Measurements from ENCODE around the gene MROH2B. TPM values are rescaled to one million over a fixed set of nuclear protein-coding genes. Genes with fewer than 3 reads are reported as not detected.
"Not testable (repeated sequence)": the region's sequence is repeated elsewhere in the genome, so short reads cannot be mapped to it uniquely, and the experiment has no call there.

MROH2B gene
- total RNA-seq, 3 donors from 2014 or later (not counting 1 experiment from before 2014, with no cell fraction given) = not detected

DNA sequence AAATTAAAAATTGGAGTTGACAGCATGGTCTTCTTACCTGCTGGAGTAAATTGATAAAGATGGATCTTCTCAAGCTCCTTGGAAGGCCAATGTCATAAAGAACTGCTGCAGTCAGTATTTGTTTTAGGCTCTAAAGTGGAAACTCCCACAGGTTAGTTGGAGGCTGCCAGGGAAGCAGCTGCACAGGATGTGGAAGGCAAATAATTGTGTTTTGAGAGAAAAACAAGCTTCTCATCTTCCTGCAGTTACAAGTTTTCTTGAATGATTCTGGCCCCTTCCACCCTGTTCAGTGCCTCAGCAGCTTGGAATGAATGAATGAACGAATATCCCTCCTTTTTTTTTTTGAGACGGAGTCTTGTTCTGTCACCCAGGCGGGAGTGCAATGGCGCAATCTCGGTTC lies 13.9 kb downstream of the MROH2B start:
- H3K4me3 Mint-ChIP-seq = no peak overlapping the region
- ATAC-seq (no peak), DNase-seq (no peak)
- Histone ChIP-seq H3K4me1 (ENCODE audit: control insufficient read depth, insufficient read depth, low read length) (no peaks in the 10 kb centered on the region), H3K4me3 (ENCODE audit: low read length) (no peak overlapping the region), H3K27me3 (ENCODE audit: control insufficient read depth, insufficient read depth, low read length) (no peaks in the 10 kb centered on the region), H3K27ac (ENCODE audit: low read length) (no peak overlapping the region), H3K9me3 (ENCODE audit: control insufficient read depth, insufficient read depth, low read length) (no peaks in the 10 kb centered on the region), H3K36me3 (ENCODE audit: control insufficient read depth, insufficient read depth, low read length) (no peaks in the 10 kb centered on the region)
- H3K27ac Mint-ChIP-seq = no peak overlapping the region
- intact Hi-C loops (cut with micrococcal nuclease) = no loop called here
- TF ChIP-seq, protein P1, sequence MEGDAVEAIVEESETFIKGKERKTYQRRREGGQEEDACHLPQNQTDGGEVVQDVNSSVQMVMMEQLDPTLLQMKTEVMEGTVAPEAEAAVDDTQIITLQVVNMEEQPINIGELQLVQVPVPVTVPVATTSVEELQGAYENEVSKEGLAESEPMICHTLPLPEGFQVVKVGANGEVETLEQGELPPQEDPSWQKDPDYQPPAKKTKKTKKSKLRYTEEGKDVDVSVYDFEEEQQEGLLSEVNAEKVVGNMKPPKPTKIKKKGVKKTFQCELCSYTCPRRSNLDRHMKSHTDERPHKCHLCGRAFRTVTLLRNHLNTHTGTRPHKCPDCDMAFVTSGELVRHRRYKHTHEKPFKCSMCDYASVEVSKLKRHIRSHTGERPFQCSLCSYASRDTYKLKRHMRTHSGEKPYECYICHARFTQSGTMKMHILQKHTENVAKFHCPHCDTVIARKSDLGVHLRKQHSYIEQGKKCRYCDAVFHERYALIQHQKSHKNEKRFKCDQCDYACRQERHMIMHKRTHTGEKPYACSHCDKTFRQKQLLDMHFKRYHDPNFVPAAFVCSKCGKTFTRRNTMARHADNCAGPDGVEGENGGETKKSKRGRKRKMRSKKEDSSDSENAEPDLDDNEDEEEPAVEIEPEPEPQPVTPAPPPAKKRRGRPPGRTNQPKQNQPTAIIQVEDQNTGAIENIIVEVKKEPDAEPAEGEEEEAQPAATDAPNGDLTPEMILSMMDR (IDR thresholded peaks at IDR 0.05) = no peak
- no peaks in the 10 kb centered on the region for H3K36me3 Mint-ChIP-seq
- no peaks in the 10 kb centered on the region for H3K4me1 Mint-ChIP-seq
- peaks cover 12 to 17% of the 10 kb centered on the region in 2 donors for H3K9me3 Mint-ChIP-seq
- 95% methylated on average over 4 of the region's 5 CpGs for WGBS (ENCODE audit: insufficient coverage)
- peaks cover 0 to 3% of the 10 kb centered on the region in 2 donors for H3K27me3 Mint-ChIP-seq (ENCODE audit: low read depth in 2 of 2)

DNA sequence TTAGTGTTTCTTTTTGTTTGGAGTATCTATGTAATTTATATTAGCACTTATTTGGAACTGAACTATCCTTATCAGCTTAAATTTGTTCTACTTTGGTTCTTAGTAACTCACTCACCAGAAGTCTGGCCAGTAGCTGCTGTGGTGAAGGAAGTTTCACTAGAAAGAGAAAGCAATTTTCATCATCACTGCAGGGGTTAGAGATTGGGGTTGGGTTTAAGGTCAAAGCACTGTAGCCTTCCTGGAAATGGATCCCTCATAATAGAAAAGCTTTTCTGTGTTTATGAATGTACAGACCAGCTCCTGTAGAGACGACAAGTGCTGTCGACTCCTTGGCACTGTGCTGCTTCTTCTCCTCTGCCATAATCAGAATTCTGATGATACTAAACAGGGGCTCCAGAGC lies 22.2 kb downstream of the MROH2B start:
- H3K9me3 ChIP-seq (ENCODE audit: control insufficient read depth, insufficient read depth, low read length) = no peaks in the 10 kb centered on the region
- peaks cover 0 to 3% of the 10 kb centered on the region in 2 donors for H3K27me3 Mint-ChIP-seq (ENCODE audit: low read depth in 2 of 2)
- ATAC-seq (no peak), DNase-seq (no peak)
- peaks cover 3 to 5% of the 10 kb centered on the region in 2 donors for H3K9me3 Mint-ChIP-seq
- no peaks in the 10 kb centered on the region for H3K36me3 Mint-ChIP-seq
- H3K36me3 ChIP-seq (ENCODE audit: control insufficient read depth, insufficient read depth, low read length) = no peaks in the 10 kb centered on the region
- TF ChIP-seq, protein P1 (IDR thresholded peaks at IDR 0.05) = no peak
- no peak overlapping the region for H3K4me3 ChIP-seq (ENCODE audit: low read length)
- WGBS (ENCODE audit: insufficient coverage) = 68% methylated on average over 2 of the region's 2 CpGs
- no peaks in the 10 kb centered on the region for H3K4me1 Mint-ChIP-seq
- H3K4me1 ChIP-seq (ENCODE audit: control insufficient read depth, insufficient read depth, low read length) = no peaks in the 10 kb centered on the region
- no peak overlapping the region for H3K27ac Mint-ChIP-seq
- H3K27me3 ChIP-seq (ENCODE audit: control insufficient read depth, insufficient read depth, low read length) = no peaks in the 10 kb centered on the region
- no peak overlapping the region for H3K27ac ChIP-seq (ENCODE audit: low read length)
- H3K4me3 Mint-ChIP-seq = no peak overlapping the region
- intact Hi-C loops (cut with micrococcal nuclease) = no loop called here

DNA sequence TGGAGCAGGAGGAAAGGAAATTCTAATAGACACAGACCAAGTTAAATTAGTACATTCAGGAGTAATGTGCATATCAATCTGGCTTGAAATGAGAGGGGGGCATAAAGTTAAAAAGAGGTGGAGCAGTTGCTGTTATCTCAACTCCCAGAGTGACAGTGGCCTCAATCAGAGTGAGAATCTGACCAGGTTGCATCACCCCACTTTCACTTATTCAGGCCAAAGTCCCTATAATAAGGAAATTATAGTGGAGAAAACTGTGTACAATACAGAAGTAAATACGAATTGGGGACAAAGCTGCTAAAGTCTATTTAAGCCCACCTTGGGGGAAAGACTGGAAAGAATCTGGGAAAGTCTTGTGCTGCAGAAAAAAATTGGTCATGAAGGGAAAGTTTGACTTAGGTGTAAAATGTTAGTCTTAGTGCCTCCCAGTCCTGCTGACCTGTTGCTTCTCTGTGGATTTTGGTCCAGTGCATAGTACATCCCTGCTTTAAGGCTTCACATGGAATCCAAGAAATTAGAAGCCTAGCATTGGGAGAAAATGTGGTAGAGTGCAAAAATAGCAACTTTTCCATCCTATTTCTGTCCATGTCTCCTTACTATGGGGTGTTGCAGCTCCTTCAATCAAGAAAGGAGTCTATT lies 27.9 kb downstream of the MROH2B start:
- Mint-ChIP-seq H3K27ac (no peak overlapping the region), H3K36me3 (no peaks in the 10 kb centered on the region), H3K4me3 (no peak overlapping the region), H3K9me3 (peaks cover 0 to 2% of the 10 kb centered on the region in 2 donors), H3K27me3 (ENCODE audit: low read depth in 2 of 2) (peaks cover 0 to 3% of the 10 kb centered on the region in 2 donors), H3K4me1 (no peaks in the 10 kb centered on the region)
- WGBS (ENCODE audit: insufficient coverage) = 53% methylated on average over 1 of the region's 1 CpG
- no peaks in the 10 kb centered on the region for H3K4me1 ChIP-seq (ENCODE audit: control insufficient read depth, insufficient read depth, low read length)
- intact Hi-C loops (cut with micrococcal nuclease) = no loop called here
- ATAC-seq (no peak), DNase-seq (no peak)
- no peaks in the 10 kb centered on the region for H3K27me3 ChIP-seq (ENCODE audit: control insufficient read depth, insufficient read depth, low read length)
- no peak overlapping the region for H3K27ac ChIP-seq (ENCODE audit: low read length)
- TF ChIP-seq, protein P1 (IDR thresholded peaks at IDR 0.05) = no peak
- H3K36me3 ChIP-seq (ENCODE audit: control insufficient read depth, insufficient read depth, low read length) = no peaks in the 10 kb centered on the region
- no peak overlapping the region for H3K4me3 ChIP-seq (ENCODE audit: low read length)
- H3K9me3 ChIP-seq (ENCODE audit: control insufficient read depth, insufficient read depth, low read length) = no peaks in the 10 kb centered on the region

DNA sequence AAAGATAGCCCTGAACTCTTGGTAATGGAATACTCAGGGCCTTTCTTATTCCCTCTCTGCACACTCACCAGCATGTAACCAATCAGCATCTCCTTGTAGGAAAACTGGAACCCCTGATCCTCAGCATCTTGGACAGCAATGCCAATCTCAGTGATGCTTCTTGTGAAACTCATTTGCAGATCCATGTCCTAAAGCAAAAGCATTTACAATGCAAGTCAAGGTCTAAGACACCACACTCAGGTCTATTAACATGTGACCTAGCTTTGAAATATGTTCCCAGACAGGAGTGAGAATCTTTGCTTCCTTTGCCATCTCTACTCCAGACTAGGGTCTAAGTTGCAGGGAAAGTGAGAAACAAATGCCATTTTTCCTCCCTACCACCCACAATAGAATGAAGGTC lies 38.2 kb downstream of the MROH2B start:
- Histone ChIP-seq H3K36me3 (ENCODE audit: control insufficient read depth, insufficient read depth, low read length) (no peaks in the 10 kb centered on the region), H3K27me3 (ENCODE audit: control insufficient read depth, insufficient read depth, low read length) (no peaks in the 10 kb centered on the region), H3K27ac (ENCODE audit: low read length) (no peak overlapping the region), H3K4me1 (ENCODE audit: control insufficient read depth, insufficient read depth, low read length) (no peaks in the 10 kb centered on the region), H3K4me3 (ENCODE audit: low read length) (no peak overlapping the region), H3K9me3 (ENCODE audit: control insufficient read depth, insufficient read depth, low read length) (no peaks in the 10 kb centered on the region)
- no peaks in the 10 kb centered on the region for H3K36me3 Mint-ChIP-seq
- H3K27me3 Mint-ChIP-seq (ENCODE audit: low read depth in 2 of 2) = no peaks in the 10 kb centered on the region
- intact Hi-C loops (cut with micrococcal nuclease) = no loop called here
- TF ChIP-seq, protein P1 (IDR thresholded peaks at IDR 0.05) = no peak
- ATAC-seq (no peak), DNase-seq (no peak)
- no peak overlapping the region for H3K4me3 Mint-ChIP-seq
- no peak overlapping the region for H3K27ac Mint-ChIP-seq
- peaks cover 6 to 12% of the 10 kb centered on the region in 2 donors for H3K9me3 Mint-ChIP-seq
- no peaks in the 10 kb centered on the region for H3K4me1 Mint-ChIP-seq

DNA sequence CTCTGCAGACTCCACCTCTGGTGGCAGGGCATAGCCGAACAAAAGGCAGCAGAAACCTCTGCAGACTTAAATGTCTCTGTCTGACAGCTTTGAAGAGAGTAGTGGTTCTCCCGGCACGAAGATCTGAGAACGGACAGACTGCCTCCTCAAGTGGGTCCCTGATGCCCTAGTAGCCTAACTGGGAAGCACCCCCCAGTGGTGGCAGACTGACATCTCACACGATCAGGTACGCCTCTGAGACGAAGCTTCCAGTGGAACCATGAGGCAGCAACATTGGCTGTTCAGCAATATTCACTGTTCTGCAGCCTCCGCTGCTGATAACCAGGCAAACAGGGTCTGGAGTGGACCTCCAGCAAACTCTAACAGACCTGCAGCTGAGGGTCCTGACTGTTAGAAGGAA lies 48.5 kb downstream of the MROH2B start:
- H3K4me1 Mint-ChIP-seq; ATAC-seq; H3K27ac Mint-ChIP-seq; DNase-seq; intact Hi-C loops (cut with micrococcal nuclease); H3K4me3 Mint-ChIP-seq; H3K36me3 Mint-ChIP-seq; H3K36me3 ChIP-seq (ENCODE audit: control insufficient read depth, insufficient read depth, low read length); H3K4me3 ChIP-seq (ENCODE audit: low read length); H3K9me3 Mint-ChIP-seq; H3K27me3 ChIP-seq (ENCODE audit: control insufficient read depth, insufficient read depth, low read length); H3K27me3 Mint-ChIP-seq (ENCODE audit: low read depth in 2 of 2); H3K4me1 ChIP-seq (ENCODE audit: control insufficient read depth, insufficient read depth, low read length); H3K27ac ChIP-seq (ENCODE audit: low read length); H3K9me3 ChIP-seq (ENCODE audit: control insufficient read depth, insufficient read depth, low read length): not testable (repeated sequence)
- WGBS (ENCODE audit: insufficient coverage) = 95% methylated on average over 8 of the region's 8 CpGs
